Measurements from ENCODE around the gene SGK1.

DNA sequence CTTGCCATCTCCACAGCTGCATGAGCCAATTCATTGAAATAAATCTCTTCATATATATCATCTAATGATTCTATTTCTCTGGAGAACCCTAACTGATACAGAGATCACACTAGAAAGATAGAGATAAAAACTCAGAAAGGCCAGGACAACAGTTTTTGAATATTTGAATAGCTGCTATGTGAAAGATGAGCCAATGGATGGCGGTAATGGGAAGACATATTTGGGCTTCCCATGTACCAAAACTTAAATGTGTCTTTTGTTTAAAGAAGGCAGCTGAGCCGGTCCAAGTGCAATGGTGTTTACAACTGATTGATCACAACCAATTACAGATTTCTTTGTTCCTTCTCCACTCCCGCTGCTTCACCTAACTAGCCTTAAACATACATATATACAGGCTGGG is 35.1 kb downstream of the SGK1 start:
- TF ChIP-seq, protein P1, sequence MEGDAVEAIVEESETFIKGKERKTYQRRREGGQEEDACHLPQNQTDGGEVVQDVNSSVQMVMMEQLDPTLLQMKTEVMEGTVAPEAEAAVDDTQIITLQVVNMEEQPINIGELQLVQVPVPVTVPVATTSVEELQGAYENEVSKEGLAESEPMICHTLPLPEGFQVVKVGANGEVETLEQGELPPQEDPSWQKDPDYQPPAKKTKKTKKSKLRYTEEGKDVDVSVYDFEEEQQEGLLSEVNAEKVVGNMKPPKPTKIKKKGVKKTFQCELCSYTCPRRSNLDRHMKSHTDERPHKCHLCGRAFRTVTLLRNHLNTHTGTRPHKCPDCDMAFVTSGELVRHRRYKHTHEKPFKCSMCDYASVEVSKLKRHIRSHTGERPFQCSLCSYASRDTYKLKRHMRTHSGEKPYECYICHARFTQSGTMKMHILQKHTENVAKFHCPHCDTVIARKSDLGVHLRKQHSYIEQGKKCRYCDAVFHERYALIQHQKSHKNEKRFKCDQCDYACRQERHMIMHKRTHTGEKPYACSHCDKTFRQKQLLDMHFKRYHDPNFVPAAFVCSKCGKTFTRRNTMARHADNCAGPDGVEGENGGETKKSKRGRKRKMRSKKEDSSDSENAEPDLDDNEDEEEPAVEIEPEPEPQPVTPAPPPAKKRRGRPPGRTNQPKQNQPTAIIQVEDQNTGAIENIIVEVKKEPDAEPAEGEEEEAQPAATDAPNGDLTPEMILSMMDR (IDR thresholded peaks at IDR 0.05): no peak
- TF ChIP-seq POLR2A (IDR thresholded peaks at IDR 0.05): no peak
